SK-N-MC (cell line): ENCODE data around the gene ACER1.
"Not testable (repeated sequence)": the region's sequence is repeated elsewhere in the genome, so short reads cannot be mapped to it uniquely, and the experiment has no call there.

Experiments used
- EZH2 ChIP-seq: fragments of 200-600 bp; sonication (generic); IDR thresholded peaks from one replicate; pipeline ENCODE4 v1.6.1; 2017; ENCODE audit warnings: antibody characterized with exemption
- POLR2AphosphoS5 ChIP-seq: IDR thresholded peaks from 2 replicates; pipeline ENCODE4 v1.6.1; 2012; ENCODE audit warnings: mild to moderate bottlenecking, low read depth, low read length, borderline replicate concordance

GRCh38 chr19:6315646-6316045 lies 17.8 kb downstream of the ACER1 start:
- not testable (repeated sequence) for TF ChIP-seq POLR2AphosphoS5, EZH2
